CD14-positive monocyte (primary cell): ENCODE results near the gene CFAP74. TPM values are rescaled to one million over a fixed set of nuclear protein-coding genes. Genes with fewer than 3 reads are reported as not detected.

ENCODE experiments used
- DNase-seq, 3 donors: peaks; one replicate each; pipeline ENCODE4 v3.0.0-alpha.2; 2011 to 2022
- H2AFZ ChIP-seq: 2 replicates; pipeline ENCODE4 v1.6.0; 2012; ENCODE audit warnings: mild to moderate bottlenecking, low read depth, low read length, inconsistent platforms; ENCODE audit not compliant: insufficient read depth, poor library complexity, severe bottlenecking
- H3K27ac ChIP-seq, 2 donors: 1 replicate in 1 of 2; 2 replicates in 1 of 2; pipeline ENCODE4 v1.5.1; 2012 to 2013; ENCODE audit warnings: low read length in 2 of 2, control low read depth in 1 of 2, inconsistent platforms in 1 of 2, low read depth in 1 of 2, mild to moderate bottlenecking in 1 of 2
- H3K27me3 ChIP-seq, 2 donors: one replicate each; pipeline versions ENCODE4 v1.6.0 to v1.6.1; 2011 to 2013; ENCODE audit warnings: low read length in 2 of 2; ENCODE audit not compliant: control insufficient read depth in 2 of 2, insufficient read depth in 2 of 2
- H3K36me3 ChIP-seq, 2 donors: replicated peaks in 1 of 2; 1 replicate in 1 of 2; 2 replicates in 1 of 2; pipeline versions ENCODE4 v1.5.1 to v1.6.1; 2012 to 2013; ENCODE audit warnings: low read length in 2 of 2, control low read depth in 1 of 2, inconsistent platforms in 1 of 2, mild to moderate bottlenecking in 1 of 2; ENCODE audit not compliant: insufficient read depth in 2 of 2, control insufficient read depth in 1 of 2
- H3K4me1 ChIP-seq, 2 donors: 1 replicate in 1 of 2; 2 replicates in 1 of 2; pipeline versions ENCODE4 v1.5.1 to v1.6.1; 2012 to 2013; ENCODE audit warnings: low read length in 2 of 2, control low read depth in 1 of 2, inconsistent platforms in 1 of 2, mild to moderate bottlenecking in 1 of 2, moderate library complexity in 1 of 2; ENCODE audit not compliant: insufficient read depth in 2 of 2, control insufficient read depth in 1 of 2
- H3K4me2 ChIP-seq: replicated peaks from 2 replicates; pipeline ENCODE3; 2012; ENCODE audit warnings: low read length, moderate library complexity, mild to moderate bottlenecking; ENCODE audit not compliant: poor library complexity, severe bottlenecking; ENCODE audit errors: extremely low read depth
- H3K4me3 ChIP-seq, 3 experiments: fragments of 200-600 bp in 1 of 3; sonication (generic) in 1 of 3; replicated peaks in 1 of 3; 1 replicate in 2 of 3; 2 replicates in 1 of 3; pipeline ENCODE4 v1.5.1; 2011 to 2013; ENCODE audit warnings: low read length in 3 of 3, mild to moderate bottlenecking in 3 of 3, control low read depth in 2 of 3, low read depth in 2 of 3, inconsistent platforms in 1 of 3, moderate library complexity in 1 of 3
- H3K79me2 ChIP-seq: 2 replicates; pipeline ENCODE4 v1.6.0; 2012; ENCODE audit warnings: mild to moderate bottlenecking, control low read depth, inconsistent platforms, low read length, moderate library complexity; ENCODE audit not compliant: insufficient read depth
- H3K9ac ChIP-seq: 2 replicates; pipeline ENCODE4 v1.6.0; 2017; ENCODE audit warnings: low read length, mild to moderate bottlenecking; ENCODE audit not compliant: insufficient read depth, poor library complexity, severe bottlenecking
- H3K9me3 ChIP-seq, 2 donors: replicated peaks in 1 of 2; 1 replicate in 1 of 2; 2 replicates in 1 of 2; pipeline versions ENCODE4 v1.5.1 to v1.6.1; 2012 to 2013; ENCODE audit warnings: low read length in 2 of 2, control low read depth in 1 of 2; ENCODE audit not compliant: control insufficient read depth in 1 of 2, insufficient read depth in 1 of 2
- H4K20me1 ChIP-seq: 2 replicates; pipeline ENCODE4 v1.6.0; 2012; ENCODE audit warnings: mild to moderate bottlenecking, low read length, control low read depth, moderate library complexity; ENCODE audit not compliant: insufficient read depth
- H3K27ac Mint-ChIP-seq, 7 donors: one replicate each; pipeline ENCODE4 v1.8.0; 2020; ENCODE audit warnings: mild to moderate bottlenecking in 7 of 7, mixed read lengths in 7 of 7, moderate library complexity in 6 of 7, inconsistent platforms in 2 of 7
- H3K27me3 Mint-ChIP-seq, 3 donors: one replicate each; pipeline ENCODE4 v1.8.0; 2021 to 2022; ENCODE audit warnings: low read depth in 3 of 3, mild to moderate bottlenecking in 3 of 3, mixed read lengths in 3 of 3, moderate library complexity in 3 of 3, inconsistent platforms in 1 of 3
- H3K36me3 Mint-ChIP-seq, 2 donors: one replicate each; pipeline ENCODE4 v1.8.0; 2020; ENCODE audit warnings: mixed read lengths in 2 of 2, inconsistent platforms in 1 of 2, mild to moderate bottlenecking in 1 of 2
- H3K4me1 Mint-ChIP-seq: one replicate; pipeline ENCODE4 v1.8.0; 2020; ENCODE audit warnings: mild to moderate bottlenecking, mixed read lengths
- H3K4me3 Mint-ChIP-seq, 2 donors: one replicate each; pipeline ENCODE4 v1.8.0; 2020; ENCODE audit warnings: mild to moderate bottlenecking in 2 of 2, mixed read lengths in 2 of 2, moderate library complexity in 1 of 2
- H3K9me3 Mint-ChIP-seq, 7 donors: one replicate each; pipeline ENCODE4 v1.8.0; 2020 to 2022; ENCODE audit warnings: mixed read lengths in 7 of 7, mild to moderate bottlenecking in 6 of 7, moderate library complexity in 6 of 7, inconsistent platforms in 2 of 7
- WGBS: methylation state at CpG from one replicate; pipeline ENCODE4 v1.1.5; 2013; ENCODE audit warnings: missing lambda C conversion rate; ENCODE audit not compliant: insufficient coverage; 5-methylcytosine and 5-hydroxymethylcytosine counted together
- intact Hi-C, 2 donors: fragments of 100-400 bp; cut with micrococcal nuclease; formaldehyde crosslinking; loops; one replicate each; pipeline versions ENCODE4 v1.15.0 to v1.15.1; 2023
- polyA plus RNA-seq, 3 donors: library from polyadenylated mRNA; depleted of rRNA in 1 of 3; unstranded in 2 of 3; stranded (reverse) in 1 of 3; fragments of 300-500 nt in 2 of 3; fragments of >200 nt in 1 of 3; fragmentation: Illumina TruSeq in 2 of 3; gene quantifications; 1 replicate in 2 of 3; 2 replicates in 1 of 3; pipeline ENCODE4 v1.2.3, GENCODE V29; 2012 to 2021
- TF ChIP-seq, protein P1 (sequence below): fragments of 200-600 bp; IDR thresholded peaks from one replicate; pipeline ENCODE4 v1.8.0; 2022; ENCODE audit warnings: antibody characterized with exemption, mild to moderate bottlenecking

Gene CFAP74
- polyA plus RNA-seq, 3 donors: not detected

DNA sequence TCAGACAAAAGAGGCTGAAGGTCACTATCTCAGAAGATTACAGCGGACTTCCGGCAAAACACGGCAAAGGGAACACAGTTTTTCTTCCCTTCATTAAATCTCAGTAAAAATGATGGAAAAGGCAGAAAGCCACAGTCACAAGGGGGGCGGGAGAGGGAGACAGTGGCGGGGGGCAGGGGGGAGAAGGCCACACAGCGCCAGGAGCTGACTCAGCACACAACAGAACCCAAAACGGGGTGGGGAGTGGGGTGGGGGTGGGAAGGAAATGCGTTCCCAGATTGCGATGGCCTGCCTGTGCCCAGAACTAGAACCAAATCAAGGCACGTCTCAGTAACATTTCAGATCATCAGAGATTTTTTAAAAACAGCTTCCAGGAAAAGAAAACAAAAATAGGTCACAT lies 13.4 kb downstream of the CFAP74 start:
- H3K4me1 Mint-ChIP-seq: peaks cover 9% of the 10 kb centered on the region
- Histone ChIP-seq H3K4me2 (no peak overlapping the region), H3K27me3 (no peaks in the 10 kb centered on the region), H3K36me3 (no peaks in the 10 kb centered on the region), H3K4me3 (no peak overlapping the region), H3K4me1 (no peaks in the 10 kb centered on the region), H4K20me1 (no peaks in the 10 kb centered on the region), H2AFZ (no peak overlapping the region), H3K9ac (no peak overlapping the region), H3K9me3 (no peaks in the 10 kb centered on the region), H3K27ac (no peak overlapping the region), H3K79me2 (no peaks in the 10 kb centered on the region)
- WGBS: no CpG with 5 or more reads among the region's 10 CpGs
- no peaks in the 10 kb centered on the region for H3K9me3 Mint-ChIP-seq
- TF ChIP-seq, protein P1, sequence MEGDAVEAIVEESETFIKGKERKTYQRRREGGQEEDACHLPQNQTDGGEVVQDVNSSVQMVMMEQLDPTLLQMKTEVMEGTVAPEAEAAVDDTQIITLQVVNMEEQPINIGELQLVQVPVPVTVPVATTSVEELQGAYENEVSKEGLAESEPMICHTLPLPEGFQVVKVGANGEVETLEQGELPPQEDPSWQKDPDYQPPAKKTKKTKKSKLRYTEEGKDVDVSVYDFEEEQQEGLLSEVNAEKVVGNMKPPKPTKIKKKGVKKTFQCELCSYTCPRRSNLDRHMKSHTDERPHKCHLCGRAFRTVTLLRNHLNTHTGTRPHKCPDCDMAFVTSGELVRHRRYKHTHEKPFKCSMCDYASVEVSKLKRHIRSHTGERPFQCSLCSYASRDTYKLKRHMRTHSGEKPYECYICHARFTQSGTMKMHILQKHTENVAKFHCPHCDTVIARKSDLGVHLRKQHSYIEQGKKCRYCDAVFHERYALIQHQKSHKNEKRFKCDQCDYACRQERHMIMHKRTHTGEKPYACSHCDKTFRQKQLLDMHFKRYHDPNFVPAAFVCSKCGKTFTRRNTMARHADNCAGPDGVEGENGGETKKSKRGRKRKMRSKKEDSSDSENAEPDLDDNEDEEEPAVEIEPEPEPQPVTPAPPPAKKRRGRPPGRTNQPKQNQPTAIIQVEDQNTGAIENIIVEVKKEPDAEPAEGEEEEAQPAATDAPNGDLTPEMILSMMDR: no peak
- no peaks in the 10 kb centered on the region for H3K36me3 Mint-ChIP-seq
- intact Hi-C loops: no loop called here
- H3K27ac Mint-ChIP-seq: no peak overlapping the region
- H3K4me3 Mint-ChIP-seq: no peak overlapping the region
- peaks cover 0 to 22% (median 9%) of the 10 kb centered on the region in 3 donors for H3K27me3 Mint-ChIP-seq
- no peak for DNase-seq

DNA sequence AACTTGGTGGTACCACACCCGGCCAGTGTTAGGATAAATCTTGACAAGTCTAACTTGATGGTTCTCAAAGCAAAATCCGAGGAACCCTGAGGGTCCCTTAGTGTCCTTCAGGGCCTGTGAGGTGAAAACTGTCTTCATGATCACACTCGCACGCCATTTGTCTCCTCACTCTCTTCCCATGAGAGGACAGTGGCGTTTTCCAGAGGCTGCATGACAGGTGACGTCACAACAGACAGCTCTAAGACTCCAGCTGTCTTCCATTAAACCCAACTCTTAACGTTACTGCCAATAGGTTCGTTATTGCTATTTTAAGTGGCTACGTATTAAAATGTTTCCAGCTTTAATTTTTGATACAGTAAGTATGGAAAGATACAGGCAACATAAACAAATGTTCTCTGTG lies 13.8 kb downstream of the CFAP74 start:
- TF ChIP-seq, protein P1: no peak
- H3K36me3 Mint-ChIP-seq: no peaks in the 10 kb centered on the region
- no peak overlapping the region for H3K9ac ChIP-seq
- H3K4me3 ChIP-seq: no peak overlapping the region
- H3K9me3 ChIP-seq: no peaks in the 10 kb centered on the region
- no peaks in the 10 kb centered on the region for H3K4me1 ChIP-seq
- intact Hi-C loops: no loop called here
- no peaks in the 10 kb centered on the region for H3K9me3 Mint-ChIP-seq
- peaks cover 9% of the 10 kb centered on the region for H3K4me1 Mint-ChIP-seq
- H3K27ac ChIP-seq: no peak overlapping the region
- H3K27ac Mint-ChIP-seq: no peak overlapping the region
- peaks cover 1 to 22% (median 9%) of the 10 kb centered on the region in 3 donors for H3K27me3 Mint-ChIP-seq
- no peaks in the 10 kb centered on the region for H4K20me1 ChIP-seq
- no peak overlapping the region for H2AFZ ChIP-seq
- no peaks in the 10 kb centered on the region for H3K27me3 ChIP-seq
- DNase-seq: no peak
- H3K4me3 Mint-ChIP-seq: no peak overlapping the region
- no peak overlapping the region for H3K4me2 ChIP-seq
- no peaks in the 10 kb centered on the region for H3K36me3 ChIP-seq
- 94% methylated on average over 4 of the region's 9 CpGs for WGBS
- H3K79me2 ChIP-seq: no peaks in the 10 kb centered on the region
